Common myeloid progenitor, CD34-positive (primary cell): ENCODE results near the gene PSMG4.
A peak's percentile ranks its signal among the peaks of the same experiment; 100 is the strongest.

Experiments
- CTCF ChIA-PET: fragments of 350-600 bp; sonication (Branson Sonifier 250); formaldehyde crosslinking; loops from one replicate; lab custom pipeline; 2021; ENCODE audit warnings: antibody characterized with exemption; lab: Charles Lee
- POLR2A ChIA-PET: fragments of 350-600 bp; sonication (Branson Sonifier 250); formaldehyde crosslinking; loops from one replicate; lab custom pipeline; 2021; ENCODE audit warnings: antibody characterized with exemption; lab: Charles Lee
- DNase-seq, 3 donors: peaks; one replicate each; pipeline versions ENCODE4 v3.0.0 to v3.0.0-alpha.2; 2013
- H3K27ac ChIP-seq, 2 experiments: 1 replicate in 1 of 2; 2 replicates in 1 of 2; pipeline ENCODE4 v1.7.0; 2013; ENCODE audit warnings: inconsistent platforms in 2 of 2, low read length in 2 of 2, mild to moderate bottlenecking in 2 of 2, low read depth in 1 of 2, moderate library complexity in 1 of 2; ENCODE audit not compliant: severe bottlenecking in 2 of 2, insufficient read depth in 1 of 2, poor library complexity in 1 of 2
- H3K27me3 ChIP-seq, 5 experiments: replicated peaks in 2 of 5; 1 replicate in 3 of 5; 2 replicates in 2 of 5; pipeline versions ENCODE4 v1.6.1 to v1.7.0; 2013; ENCODE audit warnings: low read length in 4 of 5, mild to moderate bottlenecking in 2 of 5, moderate library complexity in 2 of 5, inconsistent platforms in 1 of 5; ENCODE audit not compliant: insufficient read depth in 5 of 5, control insufficient read depth in 4 of 5
- H3K36me3 ChIP-seq, 4 experiments: 1 replicate in 2 of 4; 2 replicates in 2 of 4; pipeline versions ENCODE4 v1.6.1 to v1.7.0; 2013; ENCODE audit warnings: low read length in 3 of 4, control low read depth in 1 of 4, mild to moderate bottlenecking in 1 of 4; ENCODE audit not compliant: control insufficient read depth in 4 of 4, insufficient read depth in 4 of 4
- H3K4me1 ChIP-seq, 4 experiments: 1 replicate in 3 of 4; 2 replicates in 1 of 4; pipeline versions ENCODE4 v1.6.1 to v1.7.1; 2013; ENCODE audit warnings: low read length in 3 of 4, mild to moderate bottlenecking in 3 of 4, control low read depth in 1 of 4, inconsistent platforms in 1 of 4, moderate library complexity in 1 of 4; ENCODE audit not compliant: control insufficient read depth in 4 of 4, insufficient read depth in 4 of 4; ENCODE audit errors: control extremely low read depth in 1 of 4
- H3K4me3 ChIP-seq, 7 experiments: 1 replicate in 4 of 7; 2 replicates in 3 of 7; pipeline versions ENCODE4 v1.5.1 to v1.7.0; 2013; ENCODE audit warnings: mild to moderate bottlenecking in 7 of 7, low read length in 6 of 7, moderate library complexity in 6 of 7, inconsistent platforms in 2 of 7, low read depth in 2 of 7, control low read depth in 1 of 7; ENCODE audit not compliant: insufficient read depth in 4 of 7, control insufficient read depth in 1 of 7; ENCODE audit errors: extremely low read depth in 1 of 7
- H3K9me3 ChIP-seq, 5 experiments: 1 replicate in 4 of 5; 2 replicates in 1 of 5; pipeline versions ENCODE4 v1.6.1 to v1.7.1; 2013; ENCODE audit warnings: low read length in 4 of 5, mild to moderate bottlenecking in 2 of 5, inconsistent platforms in 1 of 5, low read depth in 1 of 5, moderate library complexity in 1 of 5; ENCODE audit not compliant: control insufficient read depth in 4 of 5, insufficient read depth in 2 of 5; ENCODE audit errors: control extremely low read depth in 1 of 5
- WGBS: methylation state at CpG from one replicate; pipeline ENCODE4 v1.1.5; 2013; ENCODE audit not compliant: insufficient coverage; 5-methylcytosine and 5-hydroxymethylcytosine counted together

The PSMG4 gene

GRCh38 chr6:3259491-3259958, 778 bp downstream of the PSMG4 start:
- peak; percentile 45 to 74 (median 68) for DNase-seq
- CTCF ChIA-PET, result interaction anchor here (0.6 to 2.8 kb wide), 5 partner anchors 11 to 140 kb away, joined by 3 to 8 read pairs (median 3); no protein-coding TSS in a partner anchor
- Histone ChIP-seq H3K36me3 (peaks cover 6 to 24% (median 13%) of the 10 kb centered on the region in 4 experiments), H3K27me3 (peaks cover 0 to 10% (median 4%) of the 10 kb centered on the region in 5 experiments), H3K4me1 (peaks cover 2 to 29% (median 22%) of the 10 kb centered on the region in 4 experiments), H3K27ac (peak overlapping the region in 1 of 2 experiments; percentile 67), H3K4me3 (peak overlapping the region; percentile 67 to 89 (median 85)), H3K9me3 (no peaks in the 10 kb centered on the region)
- WGBS, result 0% methylated on average over 14 of the region's 21 CpGs
- POLR2A ChIA-PET, result no interaction called here

DNA sequence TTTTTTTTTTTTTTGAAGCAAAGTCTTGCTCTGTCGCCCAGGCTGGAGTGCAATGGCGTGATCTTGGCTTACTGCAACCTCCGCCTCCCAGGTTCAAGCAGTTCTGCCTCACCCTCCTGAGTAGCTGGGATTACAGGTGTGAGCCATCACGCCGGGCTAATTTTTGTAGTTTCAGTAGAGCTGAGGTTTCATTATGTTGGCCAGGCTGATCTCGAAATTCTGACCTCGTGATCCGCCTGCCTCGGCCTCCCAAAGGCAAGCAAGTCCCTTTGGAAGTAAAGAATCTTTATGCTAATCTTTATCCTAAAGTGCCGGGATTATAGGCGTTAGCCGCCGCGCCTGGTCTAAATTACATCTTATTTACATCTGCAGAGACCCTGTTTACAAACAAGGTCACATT, 1.5 kb downstream of the PSMG4 start:
- H3K36me3 ChIP-seq, result peaks cover 6 to 31% (median 19%) of the 10 kb centered on the region in 4 experiments
- peak overlapping the region in 1 of 7 experiments; percentile 31 for H3K4me3 ChIP-seq
- no peaks in the 10 kb centered on the region for H3K9me3 ChIP-seq
- POLR2A ChIA-PET, result no interaction called here
- CTCF ChIA-PET, result interaction anchor here (1.5 to 2.8 kb wide), 5 partner anchors 9 to 102 kb away, joined by 3 to 12 read pairs (median 5); no protein-coding TSS in a partner anchor
- H3K27ac ChIP-seq, result no peak overlapping the region
- peaks cover 0 to 7% (median 4%) of the 10 kb centered on the region in 5 experiments for H3K27me3 ChIP-seq
- 96% methylated on average over 11 of the region's 14 CpGs for WGBS
- DNase-seq, result no peak
- H3K4me1 ChIP-seq, result peaks cover 2 to 29% (median 22%) of the 10 kb centered on the region in 4 experiments

- peaks cover 6 to 36% (median 23%) of the 10 kb centered on the region in 4 experiments for H3K36me3 ChIP-seq
- peaks cover 2 to 29% (median 22%) of the 10 kb centered on the region in 4 experiments for H3K4me1 ChIP-seq
- no peak overlapping the region for H3K27ac ChIP-seq
- ChIA-PET CTCF (interaction anchor here (1.5 to 2.8 kb wide), 4 partner anchors 9 to 19 kb away, joined by 3 to 12 read pairs (median 6); no protein-coding TSS in a partner anchor), POLR2A (no interaction called here)
- WGBS, result 97% methylated on average over 14 of the region's 17 CpGs
- peak overlapping the region in 1 of 7 experiments; percentile 36 for H3K4me3 ChIP-seq
- peaks cover 0 to 7% (median 4%) of the 10 kb centered on the region in 5 experiments for H3K27me3 ChIP-seq
- no peaks in the 10 kb centered on the region for H3K9me3 ChIP-seq
- no peak for DNase-seq
Measured at GRCh38 chr6:3260772-3261517, 2.2 kb downstream of the PSMG4 start.

DNA sequence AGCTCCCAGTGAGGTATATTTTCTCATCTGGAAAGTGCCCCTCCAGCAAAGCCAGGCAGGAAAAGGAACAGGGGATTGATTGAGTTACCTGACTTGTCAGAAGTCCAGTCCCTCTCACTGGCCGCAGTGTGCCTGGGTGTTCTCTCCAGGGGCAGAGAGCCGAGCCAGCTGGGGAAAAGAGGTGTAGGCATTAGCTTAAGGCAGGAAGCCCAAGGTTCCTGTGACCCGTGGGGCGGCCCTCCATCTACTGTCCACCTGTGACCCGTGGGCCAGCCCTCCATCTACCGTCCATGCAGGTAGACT, 2.7 kb downstream of the PSMG4 start:
- Histone ChIP-seq H3K36me3 (peaks cover 6 to 42% (median 28%) of the 10 kb centered on the region in 4 experiments), H3K9me3 (no peaks in the 10 kb centered on the region), H3K27ac (no peak overlapping the region), H3K27me3 (peaks cover 0 to 7% (median 4%) of the 10 kb centered on the region in 5 experiments), H3K4me1 (peaks cover 2 to 29% (median 22%) of the 10 kb centered on the region in 4 experiments), H3K4me3 (no peak overlapping the region)
- CTCF ChIA-PET, result interaction anchor here (0.6 to 2.8 kb wide), 5 partner anchors 9 to 470 kb away, joined by 3 to 12 read pairs (median 5); no protein-coding TSS in a partner anchor
- POLR2A ChIA-PET, result no interaction called here
- no peak for DNase-seq
- 89% methylated on average over 5 of the region's 6 CpGs for WGBS

GRCh38 chr6:3261921-3262320, 3.2 kb downstream of the PSMG4 start:
- H3K4me3 ChIP-seq, result no peak overlapping the region
- no peak for DNase-seq
- H3K27me3 ChIP-seq, result peaks cover 0 to 7% (median 1%) of the 10 kb centered on the region in 5 experiments
- CTCF ChIA-PET, result interaction anchor here (0.6 to 2.6 kb wide), 3 partner anchors 8 to 470 kb away, joined by 3 to 12 read pairs (median 5); no protein-coding TSS in a partner anchor
- POLR2A ChIA-PET, result no interaction called here
- no peak overlapping the region for H3K27ac ChIP-seq
- WGBS, result 86% methylated on average over 5 of the region's 8 CpGs
- no peaks in the 10 kb centered on the region for H3K9me3 ChIP-seq
- peaks cover 6 to 43% (median 28%) of the 10 kb centered on the region in 4 experiments for H3K36me3 ChIP-seq
- H3K4me1 ChIP-seq, result peaks cover 2 to 29% (median 22%) of the 10 kb centered on the region in 4 experiments

DNA sequence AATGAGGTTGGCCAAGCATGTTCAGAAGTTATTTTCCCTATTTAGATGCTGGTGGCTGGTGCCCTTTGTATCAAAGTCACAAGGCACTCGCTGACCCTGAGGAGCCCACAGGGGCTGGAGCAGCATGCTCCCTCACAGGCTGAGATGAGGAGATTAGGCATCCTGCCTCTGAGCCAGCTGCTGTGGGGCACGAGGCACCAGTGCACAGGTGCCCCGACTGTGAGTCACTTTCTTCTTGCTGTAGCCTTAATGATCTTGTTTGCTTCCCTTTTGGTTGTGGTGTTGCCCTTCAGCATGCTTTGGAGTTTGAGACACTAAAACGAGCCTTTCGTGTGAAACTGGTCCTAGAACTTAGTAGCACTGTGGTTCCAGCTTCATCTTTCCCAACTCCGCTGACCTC, 4.3 kb downstream of the PSMG4 start:
- no peaks in the 10 kb centered on the region for H3K9me3 ChIP-seq
- H3K4me1 ChIP-seq, result peaks cover 2 to 29% (median 22%) of the 10 kb centered on the region in 4 experiments
- ChIA-PET POLR2A (no interaction called here), CTCF (interaction anchor here (0.9 to 1.2 kb wide), 2 partner anchors 13 to 16 kb away, joined by 3 read pairs; no protein-coding TSS in a partner anchor)
- WGBS, result 91% methylated on average over 6 of the region's 6 CpGs
- peaks cover 6 to 52% (median 32%) of the 10 kb centered on the region in 4 experiments for H3K36me3 ChIP-seq
- no peaks in the 10 kb centered on the region for H3K27me3 ChIP-seq
- DNase-seq, result peak in 1 of 3 donors; percentile 22
- no peak overlapping the region for H3K4me3 ChIP-seq
- H3K27ac ChIP-seq, result no peak overlapping the region
